K562 (cell line): ENCODE results near the gene WNK2. TPM values are rescaled to one million over a fixed set of nuclear protein-coding genes. Genes with fewer than 3 reads are reported as not detected.

ENCODE experiments used
- ATAC-seq: fragments of 200-7000 bp; cut with Tn5 transposase; 3 replicates; pipeline ENCODE4 v1.9.1; 2020; ENCODE audit warnings: moderate library complexity
- BruUV-seq: library from RNA; stranded (reverse); fragments of 400-500 nt; replicated peaks from 2 replicates; lab custom pipeline; 2021; lab: Mats Ljungman, UMichigan
- CTCF ChIA-PET: fragments of 300-600 bp; formaldehyde crosslinking; extraction: SDS; loops from one replicate; lab custom pipeline; 2021; ENCODE audit warnings: low intra/inter-chr PET ratio; lab: Yijun Ruan, JAX
- POLR2A ChIA-PET: fragments of 300-600, 350-650 bp; sonication (Branson Sonifier 250); formaldehyde crosslinking; extraction: SDS; loops from one replicate; lab custom pipeline; 2021; ENCODE audit warnings: antibody characterized with exemption, inconsistent platforms; lab: Yijun Ruan, JAX
- DNase-seq, 4 experiments: peaks; one replicate each; pipeline versions ENCODE4 v3.0.0 to v3.0.0-alpha.2; 2011 to 2018; ENCODE audit warnings: low spot score in 3 of 4, mixed read lengths in 3 of 4; ENCODE audit errors: extremely low read depth in 1 of 4
- FAIRE-seq: peaks from 2 replicates; lab custom pipeline; 2011; peaks lifted over from hg19 to GRCh38; lab: Jason Lieb, UNC
- H2AFZ ChIP-seq: 2 replicates; pipeline ENCODE4 v1.6.0; 2011; ENCODE audit warnings: low read depth, low read length, control low read depth, inconsistent platforms
- H3K27ac ChIP-seq: fragments of 200-600 bp; 3 replicates; pipeline ENCODE4 v1.8.0; 2011; ENCODE audit warnings: low read depth, mild to moderate bottlenecking, control low read depth, inconsistent platforms, low read length, moderate library complexity, mixed read lengths; ENCODE audit errors: extremely low read depth
- H3K27me3 ChIP-seq, 2 experiments: fragments of 300-600 bp in 1 of 2; 2 replicates in 1 of 2; 3 replicates in 1 of 2; pipeline versions ENCODE4 v1.6.0 to v1.8.0; 2011; ENCODE audit warnings: inconsistent platforms in 2 of 2, low read length in 2 of 2, mild to moderate bottlenecking in 1 of 2, mixed read lengths in 1 of 2, moderate library complexity in 1 of 2; ENCODE audit not compliant: control insufficient read depth in 2 of 2, insufficient read depth in 2 of 2
- H3K36me3 ChIP-seq: fragments of 300-600 bp; 3 replicates; pipeline ENCODE4 v1.8.0; 2011; ENCODE audit warnings: mild to moderate bottlenecking, low read length, inconsistent platforms; ENCODE audit not compliant: control insufficient read depth, insufficient read depth
- H3K4me1 ChIP-seq, 2 experiments: fragments of 200-600 bp in 1 of 2; replicated peaks in 1 of 2; 2 replicates in 1 of 2; 3 replicates in 1 of 2; pipeline versions ENCODE4 v1.5.1 to v1.8.0; 2011; ENCODE audit warnings: inconsistent platforms in 2 of 2, low read length in 2 of 2, mild to moderate bottlenecking in 1 of 2, mixed read lengths in 1 of 2, moderate library complexity in 1 of 2; ENCODE audit not compliant: control insufficient read depth in 2 of 2, insufficient read depth in 2 of 2
- H3K4me2 ChIP-seq: 2 replicates; pipeline ENCODE4 v1.6.1; 2011; ENCODE audit warnings: low read length, control low read depth, inconsistent platforms, mixed read lengths; ENCODE audit not compliant: insufficient read depth
- H3K4me3 ChIP-seq: fragments of 200-600 bp; sonication (generic), shearing (Covaris generic); 2 replicates; pipeline ENCODE4 v1.5.1; 2016; ENCODE audit warnings: control low read depth, inconsistent platforms
- H3K79me2 ChIP-seq: fragments of 200-600 bp; 3 replicates; pipeline ENCODE4 v1.8.0; 2011; ENCODE audit warnings: low read length, inconsistent platforms; ENCODE audit not compliant: control insufficient read depth, insufficient read depth
- H3K9ac ChIP-seq, 2 experiments: 2 replicates each; pipeline versions ENCODE4 v1.6.0 to v1.6.1; 2011; ENCODE audit warnings: low read depth in 2 of 2, low read length in 2 of 2, control low read depth in 1 of 2, inconsistent platforms in 1 of 2, mild to moderate bottlenecking in 1 of 2, mixed read lengths in 1 of 2; ENCODE audit not compliant: insufficient read depth in 1 of 2
- H3K9me1 ChIP-seq: one replicate; pipeline ENCODE4 v1.6.0; 2011; ENCODE audit warnings: inconsistent platforms, mild to moderate bottlenecking, low read length, moderate library complexity; ENCODE audit not compliant: control insufficient read depth, insufficient read depth
- H3K9me3 ChIP-seq: replicated peaks from 2 replicates; pipeline ENCODE4 v1.5.1; 2011; ENCODE audit warnings: low read depth, low read length, inconsistent platforms; ENCODE audit not compliant: control insufficient read depth, insufficient read depth
- H4K20me1 ChIP-seq: replicated peaks from 2 replicates; pipeline ENCODE4 v1.6.1; 2011; ENCODE audit warnings: low read length, inconsistent platforms, mixed read lengths; ENCODE audit not compliant: control insufficient read depth, insufficient read depth
- ERF ChIP-seq: fragments of 450-650 bp; formaldehyde crosslinking; IDR thresholded peaks from 2 replicates; pipeline ENCODE4 v1.4.0; 2020; ENCODE audit warnings: mild to moderate bottlenecking, mixed read lengths
- RNF2 ChIP-seq: sonication (generic); IDR thresholded peaks from 2 replicates; pipeline ENCODE4 v1.6.1; 2016
- ZFPM2 ChIP-seq: fragments of 250-450 bp; sonication (Bioruptor Pico); IDR thresholded peaks from 2 replicates; pipeline ENCODE4 v1.5.1; 2022; ENCODE audit warnings: mild to moderate bottlenecking
- ZNF140 ChIP-seq: fragments of 250-450 bp; sonication (Bioruptor Pico); IDR thresholded peaks from 2 replicates; pipeline ENCODE4 v1.8.0; 2021; ENCODE audit warnings: moderate library complexity, mild to moderate bottlenecking, inconsistent platforms
- whole genome bisulfite sequencing: fragments of 100-300 bp; shearing (Covaris generic); methylation state at CpG from one replicate; pipeline ENCODE4 v1.1.6; 2016; ENCODE audit warnings: low coverage, mixed read lengths; ENCODE audit not compliant: insufficient coverage; ENCODE audit errors: missing lambda C conversion rate; 5-methylcytosine and 5-hydroxymethylcytosine counted together
- in situ Hi-C: fragments of 300-500 bp; cut with MboI; formaldehyde crosslinking; loops from 4 replicates; pipeline ENCODE4 v1.15.0; 2018; ENCODE audit warnings: inconsistent platforms, mixed read lengths
- intact Hi-C: fragments of 100-400 bp; cut with micrococcal nuclease; formaldehyde crosslinking; loops from 2 replicates; pipeline ENCODE4 v1.14.2; 2022
- polyA plus RNA-seq, 8 experiments: library from polyadenylated mRNA; depleted of rRNA in 4 of 8; stranded (reverse) in 5 of 8; unstranded in 3 of 8; fragments of >200 nt; fragmentation: Nextera tagmentation in 2 of 8; fragmentation: Illumina TruSeq in 1 of 8; extraction: Ambion mirVana in 2 of 8; extraction: Trizol in 1 of 8; gene quantifications; 2 replicates each; pipeline versions ENCODE4 v1.2.1 to v1.2.3, GENCODE V29; 2011 to 2014; ENCODE audit warnings: inconsistent platforms in 1 of 8, missing spikeins in 1 of 8
- total RNA-seq, 7 experiments: library from RNA; depleted of rRNA in 6 of 7; stranded (reverse); fragments of >200 nt in 6 of 7; fragmentation: Illumina TruSeq in 2 of 7; extraction: Trizol in 2 of 7; gene quantifications; 2 replicates each; pipeline versions ENCODE4 v1.2.1 to v1.2.3, GENCODE V29; 2011 to 2021; ENCODE audit warnings: low replicate concordance in 1 of 7
- TF ChIP-seq, protein P1 (sequence below): fragments of 250-450 bp; sonication (Bioruptor Pico); IDR thresholded peaks from 2 replicates; pipeline ENCODE4 v1.8.0; 2022; ENCODE audit warnings: moderate library complexity, mild to moderate bottlenecking, inconsistent platforms
- TF ChIP-seq, protein P2 (sequence below): fragments of 450-650 bp; formaldehyde crosslinking; IDR thresholded peaks from 2 replicates; pipeline ENCODE4 v1.4.0; 2020; ENCODE audit warnings: mild to moderate bottlenecking, moderate library complexity

WNK2 gene
- total and polyA plus RNA-seq, 9 of the 15 experiments (the other 6 are each of a cell fraction or from before 2014, with no cell fraction given): 0.36 to 3.3 (median 0.64) TPM; not detected in 2

DNA sequence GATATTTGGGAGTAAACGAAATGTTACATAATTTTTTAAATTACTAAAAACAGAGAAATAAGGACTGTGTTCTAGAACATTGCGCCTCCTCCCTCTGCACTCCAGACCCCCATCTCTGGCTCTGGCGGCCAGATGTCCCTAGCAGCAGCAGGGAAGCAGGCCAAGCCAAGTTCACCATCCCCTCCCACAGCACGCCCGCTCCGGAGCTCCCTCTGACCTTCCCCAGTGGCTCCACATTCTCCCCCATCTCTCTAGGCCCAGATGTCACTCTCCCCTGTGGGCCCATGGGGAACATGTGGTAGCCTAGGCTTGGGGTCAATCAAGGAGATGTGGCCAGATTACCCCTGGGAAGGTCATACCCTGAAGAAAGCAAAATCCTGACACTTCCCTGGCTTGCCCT is 6.3 kb upstream of the WNK2 start:
- FAIRE-seq: no peak

More for the DNA sequence above, 6.3 kb upstream of the WNK2 start:
- H4K20me1 ChIP-seq: peaks cover 6% of the 10 kb centered on the region
- H3K4me1 ChIP-seq: no peaks in the 10 kb centered on the region; a peak in 1 of 5 replicates
- ChIA-PET POLR2A (interaction anchor here (0.6 kb wide), 1 partner anchor 91 kb away, joined by 4 read pairs; no protein-coding TSS in a partner anchor), CTCF (no interaction called here)
- H3K9ac ChIP-seq: no peak overlapping the region
- no peak overlapping the region for H3K4me3 ChIP-seq
- DNase-seq (no peak), ATAC-seq (no peak)
- no peaks in the 10 kb centered on the region for H3K9me1 ChIP-seq
- H3K36me3 ChIP-seq: no peaks in the 10 kb centered on the region
- intact Hi-C loops (no loop called here), in situ Hi-C loops (no loop called here)
- H3K27ac ChIP-seq: no peak overlapping the region
- H3K4me2 ChIP-seq: no peak overlapping the region
- no peak for TF ChIP-seq ZNF140 (CRISPR knock-in tag)
- TF ChIP-seq, protein P1, sequence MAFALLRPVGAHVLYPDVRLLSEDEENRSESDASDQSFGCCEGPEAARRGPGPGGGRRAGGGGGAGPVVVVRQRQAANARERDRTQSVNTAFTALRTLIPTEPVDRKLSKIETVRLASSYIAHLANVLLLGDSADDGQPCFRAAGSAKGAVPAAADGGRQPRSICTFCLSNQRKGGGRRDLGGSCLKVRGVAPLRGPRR: no peak
- TF ChIP-seq RNF2: no peak
- TF ChIP-seq ERF (CRISPR knock-in tag): no peak
- TF ChIP-seq, protein P2, sequence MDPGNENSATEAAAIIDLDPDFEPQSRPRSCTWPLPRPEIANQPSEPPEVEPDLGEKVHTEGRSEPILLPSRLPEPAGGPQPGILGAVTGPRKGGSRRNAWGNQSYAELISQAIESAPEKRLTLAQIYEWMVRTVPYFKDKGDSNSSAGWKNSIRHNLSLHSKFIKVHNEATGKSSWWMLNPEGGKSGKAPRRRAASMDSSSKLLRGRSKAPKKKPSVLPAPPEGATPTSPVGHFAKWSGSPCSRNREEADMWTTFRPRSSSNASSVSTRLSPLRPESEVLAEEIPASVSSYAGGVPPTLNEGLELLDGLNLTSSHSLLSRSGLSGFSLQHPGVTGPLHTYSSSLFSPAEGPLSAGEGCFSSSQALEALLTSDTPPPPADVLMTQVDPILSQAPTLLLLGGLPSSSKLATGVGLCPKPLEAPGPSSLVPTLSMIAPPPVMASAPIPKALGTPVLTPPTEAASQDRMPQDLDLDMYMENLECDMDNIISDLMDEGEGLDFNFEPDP (CRISPR knock-in tag): no peak
- no peak for TF ChIP-seq ZFPM2 (CRISPR knock-in tag)
- BruUV-seq: no TSS peak
- H3K27me3 ChIP-seq: peaks cover 55 to 76% of the 10 kb centered on the region in 2 experiments
- H2AFZ ChIP-seq: no peak overlapping the region
- no peaks in the 10 kb centered on the region for H3K79me2 ChIP-seq
- no peaks in the 10 kb centered on the region for H3K9me3 ChIP-seq
- 4% methylated on average over 6 of the region's 6 CpGs for WGBS
